ENCODE measurements around the gene HECW1. TPM values are rescaled to one million over a fixed set of nuclear protein-coding genes. Genes with fewer than 3 reads are reported as not detected.

The HECW1 gene
- total and polyA plus RNA-seq, 10 of the 15 experiments (the other 5 are each of a cell fraction or from before 2014, with no cell fraction given) = under 0.01 to 0.31 (median 0.04) TPM; not detected in 3

- ChIA-PET SMC1A (ENCODE audit: uncharacterized antibody, unreplicated experiment) (no interaction called here), CTCF (no interaction called here), RAD21 (ENCODE audit: unreplicated experiment) (no interaction called here), POLR2A (no interaction called here)
- no peak for DNase-seq (ENCODE audit: low read depth, low spot score)
- H2AFZ ChIP-seq (ENCODE audit: control insufficient read depth, low read depth, low read length) = no peak overlapping the region
- BruUV-seq (replicated peaks) = no TSS peak
- ATAC-seq = no peak
- FAIRE-seq = no peak
- H3K4me1 ChIP-seq (ENCODE audit: control insufficient read depth, insufficient read depth, low read length) = no peaks in the 10 kb centered on the region
- H3K27me3 ChIP-seq (replicated peaks in 1 of 2; ENCODE audit: control insufficient read depth in 2 of 2, insufficient read depth in 2 of 2, low read length in 1 of 2) = no peaks in the 10 kb centered on the region; a peak in 2 of 4 replicates
- no peak overlapping the region for H3K4me3 ChIP-seq
- no peak overlapping the region for H3K27ac ChIP-seq (ENCODE audit: control insufficient read depth, insufficient read depth)
- in situ Hi-C loops (cut with MboI) (no loop called here), intact Hi-C loops (cut with micrococcal nuclease; ENCODE audit: unreplicated experiment) (no loop called here)
- H3K79me2 ChIP-seq (ENCODE audit: control insufficient read depth, insufficient read depth, low read length) = no peaks in the 10 kb centered on the region
- no peaks in the 10 kb centered on the region for H3K36me3 ChIP-seq (ENCODE audit: control insufficient read depth in 2 of 2, insufficient read depth in 2 of 2, low read length in 1 of 2)
- no peaks in the 10 kb centered on the region for H3K9me3 ChIP-seq (replicated peaks; ENCODE audit: control insufficient read depth, insufficient read depth, low read length)
- no peak overlapping the region for H3K4me2 ChIP-seq (ENCODE audit: control insufficient read depth, insufficient read depth)
- H3K9ac ChIP-seq (ENCODE audit: control insufficient read depth, insufficient read depth, low read length) = no peak overlapping the region
- H4K20me1 ChIP-seq (ENCODE audit: control insufficient read depth, insufficient read depth) = no peaks in the 10 kb centered on the region
- WGBS (ENCODE audit: insufficient coverage, insufficient replicate concordance, low lambda C conversion rate, missing lambda C conversion rate) = 56% methylated on average over 6 of the region's 6 CpGs
- no peak for TF ChIP-seq HDGF (IDR thresholded peaks at IDR 0.05)
- TF ChIP-seq NRF1 (conservative IDR thresholded peaks at IDR 0.05; ENCODE audit: low read depth, low read length) = no peak
- no peak for TF ChIP-seq SPI1 (IDR thresholded peaks at IDR 0.05; ENCODE audit: borderline replicate concordance, insufficient read depth, low read depth, low read length)
- no peak for TF ChIP-seq ZNF687 (IDR thresholded peaks at IDR 0.05)
- TF ChIP-seq NFIC (IDR thresholded peaks at IDR 0.05; ENCODE audit: low read depth, low read length) = no peak
- no peak for TF ChIP-seq POLR2AphosphoS2 (IDR thresholded peaks at IDR 0.05; ENCODE audit: low read depth, low read length)
- TF ChIP-seq LARP7 (IDR thresholded peaks at IDR 0.05) = no peak
- TF ChIP-seq BMI1 (IDR thresholded peaks at IDR 0.05; ENCODE audit: borderline replicate concordance) = no peak
- TF ChIP-seq PAX8 (IDR thresholded peaks at IDR 0.05) = no peak
- TF ChIP-seq SMC3 (IDR thresholded peaks at IDR 0.05; ENCODE audit: borderline replicate concordance, low read length) = no peak
- no peak for TF ChIP-seq ZBTB40 (IDR thresholded peaks at IDR 0.05; ENCODE audit: borderline replicate concordance)
- no peak for TF ChIP-seq SUZ12 (IDR thresholded peaks at IDR 0.05; ENCODE audit: unreplicated experiment)
- TF ChIP-seq EGR1 (IDR thresholded peaks at IDR 0.05; ENCODE audit: borderline replicate concordance in 1 of 2, low read depth in 2 of 2, low read length in 2 of 2) = no peak
- TF ChIP-seq HDAC6 (IDR thresholded peaks at IDR 0.05; ENCODE audit: unreplicated experiment) = no peak
- TF ChIP-seq NFYA (IDR thresholded peaks at IDR 0.05; ENCODE audit: borderline replicate concordance, low read depth, low read length) = no peak
- no peak for TF ChIP-seq WRNIP1 (IDR thresholded peaks at IDR 0.05; ENCODE audit: borderline replicate concordance, low read depth, low read length)
- no peak for TF ChIP-seq POLR2A (IDR thresholded peaks at IDR 0.05; ENCODE audit: low read depth, low read length)
These were observed 102.6 kb downstream of the HECW1 start for GRCh38 chr7:43215061-43215460.

Data from GM12878 (cell line).